Thyroid gland (tissue), 4 donors: ENCODE data around the gene CHST13.

Experiments used
- CTCF ChIP-seq, 6 experiments: fragments of 200-600 bp in 3 of 6; fragments of 450-650 bp in 3 of 6; sonication (generic) in 3 of 6; IDR thresholded peaks; one replicate each; pipeline ENCODE4 v1.5.1; 2016 to 2019; ENCODE audit warnings: antibody characterized with exemption in 6 of 6, mild to moderate bottlenecking in 2 of 6, inconsistent platforms in 1 of 6, moderate library complexity in 1 of 6
- POLR2A ChIP-seq, 2 donors: fragments of 450-650 bp; IDR thresholded peaks; one replicate each; pipeline ENCODE4 v1.6.1; 2017; ENCODE audit warnings: antibody characterized with exemption in 2 of 2, mild to moderate bottlenecking in 2 of 2, moderate library complexity in 1 of 2

- TF ChIP-seq CTCF (IDR thresholded peaks at IDR 0.05) = no peak
- no peak for TF ChIP-seq POLR2A (IDR thresholded peaks at IDR 0.05)
Observed at GRCh38 chr3:126526668-126527005, 2.7 kb downstream of the CHST13 start.
